MCF 10A (cell line): Measurements from ENCODE around the gene SRC. TPM values are rescaled to one million over a fixed set of nuclear protein-coding genes. Genes with fewer than 3 reads are reported as not detected.

Source experiments
- Bru-seq: library from RNA; stranded (reverse); fragments of 400-500 nt; gene quantifications from one replicate; lab custom pipeline; 2021; lab: Mats Ljungman, UMichigan
- BruChase-seq, 2 experiments: library from RNA; stranded (reverse); fragments of 400-500 nt; gene quantifications; one replicate each; lab custom pipeline; 2021; lab: Mats Ljungman, UMichigan
- BruUV-seq: library from RNA; stranded (reverse); fragments of 400-500 nt; replicated peaks from 2 replicates; lab custom pipeline; 2021; lab: Mats Ljungman, UMichigan
- CTCF ChIA-PET: fragments of 300-600 bp; sonication (Branson Sonifier 250); formaldehyde crosslinking; extraction: SDS; loops from one replicate; lab custom pipeline; 2021; ENCODE audit warnings: antibody characterized with exemption, inconsistent platforms; lab: Yijun Ruan, JAX
- POLR2A ChIA-PET: fragments of 300-600, 350-650 bp; sonication (Branson Sonifier 250); formaldehyde crosslinking; extraction: SDS; loops from one replicate; lab custom pipeline; 2020; ENCODE audit warnings: antibody characterized with exemption, inconsistent platforms; lab: Yijun Ruan, JAX
- DNase-seq: peaks from one replicate; pipeline ENCODE4 v3.0.0-alpha.2; 2018; ENCODE audit not compliant: unreplicated experiment
- H3K27ac Mint-ChIP-seq: one replicate; pipeline ENCODE4 v1.8.0; 2022; ENCODE audit warnings: mild to moderate bottlenecking, low read depth, mixed read lengths; ENCODE audit not compliant: unreplicated experiment
- H3K27me3 Mint-ChIP-seq: one replicate; pipeline ENCODE4 v1.8.0; 2022; ENCODE audit warnings: mixed read lengths; ENCODE audit not compliant: insufficient read depth, unreplicated experiment
- H3K36me3 Mint-ChIP-seq: one replicate; pipeline ENCODE4 v1.8.0; 2022; ENCODE audit warnings: mild to moderate bottlenecking, moderate library complexity, mixed read lengths; ENCODE audit not compliant: insufficient read depth, unreplicated experiment
- H3K4me1 Mint-ChIP-seq: one replicate; pipeline ENCODE4 v1.8.0; 2022; ENCODE audit warnings: mixed read lengths; ENCODE audit not compliant: insufficient read depth, unreplicated experiment
- H3K4me3 Mint-ChIP-seq: one replicate; pipeline ENCODE4 v1.8.0; 2022; ENCODE audit warnings: mild to moderate bottlenecking, moderate library complexity, mixed read lengths; ENCODE audit not compliant: unreplicated experiment
- H3K9me3 Mint-ChIP-seq: one replicate; pipeline ENCODE4 v1.8.0; 2022; ENCODE audit warnings: mixed read lengths; ENCODE audit not compliant: unreplicated experiment
- CTCF ChIP-seq: fragments of 200-600 bp; IDR thresholded peaks from one replicate; pipeline ENCODE4 v1.8.0; 2022; ENCODE audit warnings: antibody characterized with exemption, mild to moderate bottlenecking; ENCODE audit not compliant: unreplicated experiment
- intact Hi-C: fragments of 100-400 bp; cut with micrococcal nuclease; formaldehyde crosslinking; loops from 2 replicates; pipeline ENCODE4 v1.14.1; 2022
- long read RNA-seq: library from polyadenylated mRNA; stranded (forward); transcript quantifications from one replicate; pipeline ENCODE4 v2.0.0, GENCODE V29; 2022
- total RNA-seq: library from RNA; stranded (reverse); gene quantifications from 2 replicates; pipeline ENCODE4 v1.2.3, GENCODE V29; 2022

Gene SRC
- total RNA-seq: 28.1 and 29.5 TPM in 2 replicates
- Bru-seq, nascent RNA: percentile 55 among the genes with signal in this experiment
- BruChase-seq, experiment 1, labeled RNA remaining after a 6-hour chase: percentile 57 among the genes with signal in this experiment
- percentile 53 among the genes with signal in this experiment for BruChase-seq, experiment 2, labeled RNA remaining after a 2-hour chase
- long read RNA-seq, full-length matches to known transcripts: 2 of 5 reads
- long read RNA-seq, partial matches to known transcripts: 3 of 5 reads
- long read RNA-seq, other reads (novel, unspliced or antisense): 0 of 5 reads

- Mint-ChIP-seq H3K36me3 (peaks cover 5% of the 10 kb centered on the region), H3K27me3 (no peaks in the 10 kb centered on the region), H3K27ac (peak within 1 kb of the TSS; percentile 54), H3K4me3 (peak within 1 kb of the TSS; percentile 75), H3K4me1 (peaks cover 25% of the 10 kb centered on the region), H3K9me3 (no peaks in the 10 kb centered on the region)
- no TSS peak for BruUV-seq
- ChIA-PET CTCF (interaction anchor here (2.0 to 2.5 kb wide), 2 partner anchors 73 to 76 kb away, joined by 5 to 8 read pairs; no protein-coding TSS in a partner anchor), POLR2A (interaction anchor here (0.6 to 5.2 kb wide), 10 partner anchors 11 to 1053 kb away, joined by 3 to 30 read pairs (median 8); partner anchors contain the start of genes BLCAP, MANBAL, MROH8 and RPN2)
- no peak for TF ChIP-seq CTCF
- intact Hi-C loops: loop anchor here (2.0 kb wide), 1 partner anchor 51 kb away; no protein-coding TSS in a partner anchor
- peak; percentile 74 for DNase-seq
Measured at GRCh38 chr20:37345339-37346235, at the start of gene SRC. Gene SRC, plus strand, starts transcription at chr20:37346140. Its CDS starts 38,014 bp downstream, at chr20:37384154.

- BruUV-seq: no TSS peak
- peak overlapping the region; percentile 67 for H3K27ac Mint-ChIP-seq
Measured at GRCh38 chr20:37296371-37296770, 49.6 kb upstream of the SRC start.

GRCh38 chr20:37297066-37297736 lies 48.7 kb upstream of the SRC start:
- H3K4me3 Mint-ChIP-seq: no peak overlapping the region
- no peak for TF ChIP-seq CTCF
- CTCF ChIA-PET: interaction anchor here (0.7 to 1.7 kb wide), 5 partner anchors 11 to 237 kb away, joined by 4 to 8 read pairs (median 6); no protein-coding TSS in a partner anchor
- BruUV-seq: no TSS peak
- DNase-seq: peak; percentile 46
- POLR2A ChIA-PET: interaction anchor here (0.6 to 12.4 kb wide), 10 partner anchors 8 to 978 kb away, joined by 3 to 184 read pairs (median 6); partner anchors contain the start of genes BLCAP and MANBAL
- peaks cover 6% of the 10 kb centered on the region for H3K9me3 Mint-ChIP-seq
- peaks cover 28% of the 10 kb centered on the region for H3K36me3 Mint-ChIP-seq
- H3K27me3 Mint-ChIP-seq: no peaks in the 10 kb centered on the region
- intact Hi-C loops: no loop called here
- no peak overlapping the region for H3K27ac Mint-ChIP-seq
- H3K4me1 Mint-ChIP-seq: peaks cover 50% of the 10 kb centered on the region

More at GRCh38 chr20:37296371-37296770, 49.6 kb upstream of the SRC start:
- ChIA-PET CTCF (interaction anchor here (0.7 to 1.7 kb wide), 5 partner anchors 10 to 238 kb away, joined by 3 to 8 read pairs (median 6); no protein-coding TSS in a partner anchor), POLR2A (interaction anchor here (0.5 to 12.4 kb wide), 12 partner anchors 9 to 979 kb away, joined by 3 to 184 read pairs (median 5); partner anchors contain the start of gene BLCAP)
- peaks cover 56% of the 10 kb centered on the region for H3K4me1 Mint-ChIP-seq
- H3K27me3 Mint-ChIP-seq: no peaks in the 10 kb centered on the region
- peaks cover 20% of the 10 kb centered on the region for H3K36me3 Mint-ChIP-seq
- no peak for DNase-seq
- peaks cover 6% of the 10 kb centered on the region for H3K9me3 Mint-ChIP-seq
- intact Hi-C loops: no loop called here
- TF ChIP-seq CTCF: no peak
- H3K4me3 Mint-ChIP-seq: no peak overlapping the region
